ENCODE data around the gene SHANK2. TPM values are rescaled to one million over a fixed set of nuclear protein-coding genes. Genes with fewer than 3 reads are reported as not detected.

The SHANK2 gene
- total and polyA plus RNA-seq, 2 of the 4 experiments (the other 2 are of a cell fraction): 1.6 to 2.2 TPM

GRCh38 chr11:71285111-71285510 is 32.7 kb upstream of the SHANK2 start:
- in situ Hi-C loops (cut with MboI; ENCODE audit: low sequenced_read_pairs): no loop called here
- no peak overlapping the region for H4K5ac ChIP-seq (ENCODE audit: low read depth, low read length)
- peaks cover 3% of the 10 kb centered on the region; the same call in 1 of the 2 replicates for H3K9me1 ChIP-seq (ENCODE audit: insufficient read depth, low read length)

More at GRCh38 chr11:71285111-71285510, 32.7 kb upstream of the SHANK2 start:
- DNase-seq (no peak), ATAC-seq (ENCODE audit: low read depth) (no peak)
- intact Hi-C loops (cut with micrococcal nuclease): loop anchor here (5.0 kb wide), 1 partner anchor 52 kb away; no protein-coding TSS in a partner anchor
- Histone ChIP-seq H2BK15ac (ENCODE audit: low read depth, low read length) (no peak overlapping the region; the same call in 2 of the 3 replicates), H3K79me1 (ENCODE audit: low read depth in 1 of 2, low read length in 2 of 2) (no peaks in the 10 kb centered on the region), H3K4me1 (ENCODE audit: control insufficient read depth, insufficient read depth, low read length) (peaks cover 5% of the 10 kb centered on the region), H4K20me1 (ENCODE audit: insufficient read depth, low read length) (peaks cover 9% of the 10 kb centered on the region; the same call in 1 of the 2 replicates), H4K91ac (ENCODE audit: insufficient read depth, low read depth, low read length) (no peak overlapping the region), H3K56ac (ENCODE audit: extremely low read depth, insufficient read depth, low read length) (no peak overlapping the region), H3K4me3 (ENCODE audit: insufficient read depth, low read depth, low read length) (no peak overlapping the region), H3K36me3 (ENCODE audit: control insufficient read depth, insufficient read depth, low read length) (no peaks in the 10 kb centered on the region), H3K27ac (ENCODE audit: insufficient read depth, low read length) (no peak overlapping the region), H3K18ac (ENCODE audit: low read depth, low read length) (no peak overlapping the region), H3K27me3 (ENCODE audit: control insufficient read depth, insufficient read depth, low read length) (peaks cover 8% of the 10 kb centered on the region; the same call in 1 of the 2 replicates), H3K23ac (ENCODE audit: low read depth, low read length) (no peak overlapping the region), H3K9ac (ENCODE audit: low read depth, low read length) (no peak overlapping the region), H2BK120ac (ENCODE audit: low read depth, low read length) (no peak overlapping the region), H2AK5ac (ENCODE audit: low read depth, low read length) (peak overlapping the region; percentile 35; the same call in 1 of the 2 replicates), H3K4me2 (ENCODE audit: low read depth, low read length) (no peak overlapping the region), H2AFZ (replicated peaks; ENCODE audit: low read length, poor library complexity) (no peak overlapping the region), H2BK5ac (ENCODE audit: low read depth, low read length, poor library complexity, severe bottlenecking) (no peak overlapping the region), H4K8ac (ENCODE audit: low read depth in 2 of 2, low read length in 2 of 2) (no peak overlapping the region), H2BK20ac (ENCODE audit: low read depth, low read length) (no peak overlapping the region), H2AK9ac (replicated peaks; ENCODE audit: low read depth, low read length, poor library complexity) (no peak overlapping the region), H3K14ac (replicated peaks; ENCODE audit: low read depth, low read length) (no peak overlapping the region), H3K9me3 (ENCODE audit: control insufficient read depth, insufficient read depth, low read length) (peaks cover 2% of the 10 kb centered on the region; the same call in 1 of the 2 replicates), H3K4ac (ENCODE audit: low read depth, low read length) (no peak overlapping the region)
- ChIA-PET POLR2A (ENCODE audit: unreplicated experiment) (no interaction called here), CTCF (no interaction called here)
- dilution Hi-C loops (cut with HindIII; ENCODE audit: low sequenced_read_pairs, unreplicated experiment): no loop called here
- no TSS peak for BruUV-seq (replicated peaks)
- TF ChIP-seq, protein P1, sequence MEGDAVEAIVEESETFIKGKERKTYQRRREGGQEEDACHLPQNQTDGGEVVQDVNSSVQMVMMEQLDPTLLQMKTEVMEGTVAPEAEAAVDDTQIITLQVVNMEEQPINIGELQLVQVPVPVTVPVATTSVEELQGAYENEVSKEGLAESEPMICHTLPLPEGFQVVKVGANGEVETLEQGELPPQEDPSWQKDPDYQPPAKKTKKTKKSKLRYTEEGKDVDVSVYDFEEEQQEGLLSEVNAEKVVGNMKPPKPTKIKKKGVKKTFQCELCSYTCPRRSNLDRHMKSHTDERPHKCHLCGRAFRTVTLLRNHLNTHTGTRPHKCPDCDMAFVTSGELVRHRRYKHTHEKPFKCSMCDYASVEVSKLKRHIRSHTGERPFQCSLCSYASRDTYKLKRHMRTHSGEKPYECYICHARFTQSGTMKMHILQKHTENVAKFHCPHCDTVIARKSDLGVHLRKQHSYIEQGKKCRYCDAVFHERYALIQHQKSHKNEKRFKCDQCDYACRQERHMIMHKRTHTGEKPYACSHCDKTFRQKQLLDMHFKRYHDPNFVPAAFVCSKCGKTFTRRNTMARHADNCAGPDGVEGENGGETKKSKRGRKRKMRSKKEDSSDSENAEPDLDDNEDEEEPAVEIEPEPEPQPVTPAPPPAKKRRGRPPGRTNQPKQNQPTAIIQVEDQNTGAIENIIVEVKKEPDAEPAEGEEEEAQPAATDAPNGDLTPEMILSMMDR (conservative IDR thresholded peaks at IDR 0.05; ENCODE audit: low read depth, low read length): no peak
- TF ChIP-seq CHD1 (IDR thresholded peaks at IDR 0.05; ENCODE audit: low read depth, low read length) (no peak), RFX5 (IDR thresholded peaks at IDR 0.05; ENCODE audit: low read depth, low read length) (no peak), CEBPB (IDR thresholded peaks at IDR 0.05; ENCODE audit: low read depth, low read length) (no peak), FOS (IDR thresholded peaks at IDR 0.05; ENCODE audit: low read depth, low read length) (no peak), MXI1 (IDR thresholded peaks at IDR 0.05; ENCODE audit: borderline replicate concordance, low read depth, low read length) (no peak), RCOR1 (IDR thresholded peaks at IDR 0.05; ENCODE audit: insufficient replicate concordance, low read length) (no peak), MAFK (IDR thresholded peaks at IDR 0.05; ENCODE audit: low read depth, low read length) (no peak), MAZ (IDR thresholded peaks at IDR 0.05; ENCODE audit: borderline replicate concordance, low read depth, low read length) (no peak), SMC3 (IDR thresholded peaks at IDR 0.05; ENCODE audit: low read depth, low read length) (no peak), ELK1 (IDR thresholded peaks at IDR 0.05; ENCODE audit: borderline replicate concordance, low read depth, low read length) (no peak), BHLHE40 (IDR thresholded peaks at IDR 0.05; ENCODE audit: low read depth, low read length) (no peak)
- TF ChIP-seq, protein P2, sequence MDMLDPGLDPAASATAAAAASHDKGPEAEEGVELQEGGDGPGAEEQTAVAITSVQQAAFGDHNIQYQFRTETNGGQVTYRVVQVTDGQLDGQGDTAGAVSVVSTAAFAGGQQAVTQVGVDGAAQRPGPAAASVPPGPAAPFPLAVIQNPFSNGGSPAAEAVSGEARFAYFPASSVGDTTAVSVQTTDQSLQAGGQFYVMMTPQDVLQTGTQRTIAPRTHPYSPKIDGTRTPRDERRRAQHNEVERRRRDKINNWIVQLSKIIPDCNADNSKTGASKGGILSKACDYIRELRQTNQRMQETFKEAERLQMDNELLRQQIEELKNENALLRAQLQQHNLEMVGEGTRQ (IDR thresholded peaks at IDR 0.05; ENCODE audit: low read depth, low read length): no peak
- 87% methylated on average over 6 of the region's 14 CpGs; no CpG with 5 or more reads in 1 of the 2 experiments for WGBS, 2 experiments (ENCODE audit: extremely low coverage in 2 of 2, insufficient read length in 1 of 2)
